Measurements from ENCODE around the gene TAF1. TPM values are rescaled to one million over a fixed set of nuclear protein-coding genes. Genes with fewer than 3 reads are reported as not detected.
"Not testable (repeated sequence)": the region's sequence is repeated elsewhere in the genome, so short reads cannot be mapped to it uniquely, and the experiment has no call there.

The TAF1 gene
- total RNA-seq, 2 donors from 2014 or later, result 43.1 to 44.9 TPM

GRCh38 chrX:71321731-71322130, 44.4 kb upstream of the TAF1 start:
- Mint-ChIP-seq H3K36me3 (ENCODE audit: low read depth) (peaks cover 17% of the 10 kb centered on the region), H3K4me1 (no peaks in the 10 kb centered on the region), H3K27me3 (ENCODE audit: insufficient read depth) (no peaks in the 10 kb centered on the region), H3K4me3 (no peak overlapping the region), H3K9me3 (peaks cover 47% of the 10 kb centered on the region), H3K27ac (no peak overlapping the region)
- no peak for TF ChIP-seq CTCF (conservative IDR thresholded peaks at IDR 0.05)
- peaks cover 6% of the 10 kb centered on the region for H3K9me3 ChIP-seq (ENCODE audit: control insufficient read depth, low read length)
- H3K36me3 ChIP-seq (ENCODE audit: control insufficient read depth, insufficient read depth, low read length), result peaks cover 4% of the 10 kb centered on the region
- no CpG with 5 or more reads among the region's 1 CpG for WGBS, 2 experiments (ENCODE audit: insufficient coverage in 1 of 2, insufficient read length in 1 of 2)
- no peaks in the 10 kb centered on the region for H3K4me1 ChIP-seq (ENCODE audit: control insufficient read depth, insufficient read depth, low read length)
- no peak overlapping the region for H3K27ac ChIP-seq (ENCODE audit: low read depth, low read length)
- H3K9ac ChIP-seq (ENCODE audit: extremely low read depth, low read length, poor library complexity, severe bottlenecking), result no peak overlapping the region
- H3K4me3 ChIP-seq (ENCODE audit: low read length), result no peak overlapping the region
- H3K27me3 ChIP-seq (ENCODE audit: control insufficient read depth, insufficient read depth, low read length, poor library complexity, severe bottlenecking), result no peaks in the 10 kb centered on the region
- no peak for DNase-seq

DNA sequence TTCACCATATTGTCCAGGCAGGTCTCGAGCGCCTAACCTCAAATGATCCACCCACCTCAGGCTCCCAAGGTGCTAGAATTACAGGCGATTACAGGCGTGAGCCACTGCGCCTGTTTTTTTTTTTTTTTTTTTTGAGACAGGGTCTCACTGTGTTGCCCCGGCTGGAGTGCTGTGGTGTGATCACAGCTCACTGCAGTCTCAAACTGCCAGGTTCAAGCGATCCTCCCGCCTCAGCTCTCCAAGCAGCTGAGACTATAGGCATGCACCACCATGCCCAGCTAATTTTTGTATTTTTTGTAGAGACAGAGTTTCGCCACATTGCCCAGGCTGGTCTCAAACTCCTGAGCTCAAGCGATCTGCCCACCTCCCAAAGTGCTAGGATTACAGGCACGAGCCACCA, 41.7 kb upstream of the TAF1 start:
- not testable (repeated sequence) for H3K9ac ChIP-seq (ENCODE audit: extremely low read depth, low read length, poor library complexity, severe bottlenecking); DNase-seq; H3K27ac ChIP-seq (ENCODE audit: low read depth, low read length); H3K27me3 ChIP-seq (ENCODE audit: control insufficient read depth, insufficient read depth, low read length, poor library complexity, severe bottlenecking); H3K4me1 Mint-ChIP-seq; H3K27ac Mint-ChIP-seq; H3K4me3 ChIP-seq (ENCODE audit: low read length); H3K4me1 ChIP-seq (ENCODE audit: control insufficient read depth, insufficient read depth, low read length); H3K27me3 Mint-ChIP-seq (ENCODE audit: insufficient read depth); H3K4me3 Mint-ChIP-seq
- Mint-ChIP-seq H3K9me3 (peaks cover 53% of the 10 kb centered on the region), H3K36me3 (ENCODE audit: low read depth) (peaks cover 25% of the 10 kb centered on the region)
- peaks cover 14% of the 10 kb centered on the region for H3K36me3 ChIP-seq (ENCODE audit: control insufficient read depth, insufficient read depth, low read length)
- H3K9me3 ChIP-seq (ENCODE audit: control insufficient read depth, low read length), result peaks cover 11% of the 10 kb centered on the region
- 96 to 97% methylated on average over 4 to 11 of the region's 11 CpGs for WGBS, 2 experiments (ENCODE audit: insufficient coverage in 1 of 2, insufficient read length in 1 of 2)

DNA sequence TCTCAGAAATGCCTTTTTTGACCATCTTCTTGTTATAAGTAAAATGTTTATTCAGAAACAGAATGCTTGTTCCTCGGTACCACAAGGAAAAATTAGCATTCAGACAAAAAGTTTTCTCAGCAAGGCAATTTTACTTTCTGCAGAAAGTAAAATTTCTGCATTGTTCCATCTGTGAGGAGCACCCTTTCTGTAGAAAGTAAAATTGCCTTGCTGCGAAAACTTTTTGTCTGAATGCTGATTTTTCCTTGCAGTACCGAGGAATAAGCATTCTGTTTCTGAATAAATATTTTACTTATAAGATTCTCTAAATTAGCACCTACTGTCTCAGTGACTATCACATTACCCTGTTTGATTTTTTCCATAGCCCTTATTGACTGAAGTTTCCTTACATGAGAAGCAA, 39.8 kb upstream of the TAF1 start:
- Histone ChIP-seq H3K4me1 (ENCODE audit: control insufficient read depth, insufficient read depth, low read length) (no peaks in the 10 kb centered on the region), H3K9me3 (ENCODE audit: control insufficient read depth, low read length) (peaks cover 11% of the 10 kb centered on the region), H3K9ac (ENCODE audit: extremely low read depth, low read length, poor library complexity, severe bottlenecking) (no peak overlapping the region), H3K36me3 (ENCODE audit: control insufficient read depth, insufficient read depth, low read length) (peaks cover 14% of the 10 kb centered on the region), H3K27me3 (ENCODE audit: control insufficient read depth, insufficient read depth, low read length, poor library complexity, severe bottlenecking) (no peaks in the 10 kb centered on the region), H3K27ac (ENCODE audit: low read depth, low read length) (no peak overlapping the region), H3K4me3 (ENCODE audit: low read length) (no peak overlapping the region)
- Mint-ChIP-seq H3K36me3 (ENCODE audit: low read depth) (peaks cover 22% of the 10 kb centered on the region), H3K27me3 (ENCODE audit: insufficient read depth) (no peaks in the 10 kb centered on the region), H3K27ac (no peak overlapping the region), H3K9me3 (peaks cover 61% of the 10 kb centered on the region), H3K4me3 (no peak overlapping the region), H3K4me1 (no peaks in the 10 kb centered on the region)
- no peak for TF ChIP-seq CTCF (conservative IDR thresholded peaks at IDR 0.05)
- no peak for DNase-seq
- whole genome bisulfite sequencing, 2 experiments (ENCODE audit: insufficient coverage in 1 of 2, insufficient read length in 1 of 2), result 89 to 100% methylated on average over 1 to 2 of the region's 3 CpGs

DNA sequence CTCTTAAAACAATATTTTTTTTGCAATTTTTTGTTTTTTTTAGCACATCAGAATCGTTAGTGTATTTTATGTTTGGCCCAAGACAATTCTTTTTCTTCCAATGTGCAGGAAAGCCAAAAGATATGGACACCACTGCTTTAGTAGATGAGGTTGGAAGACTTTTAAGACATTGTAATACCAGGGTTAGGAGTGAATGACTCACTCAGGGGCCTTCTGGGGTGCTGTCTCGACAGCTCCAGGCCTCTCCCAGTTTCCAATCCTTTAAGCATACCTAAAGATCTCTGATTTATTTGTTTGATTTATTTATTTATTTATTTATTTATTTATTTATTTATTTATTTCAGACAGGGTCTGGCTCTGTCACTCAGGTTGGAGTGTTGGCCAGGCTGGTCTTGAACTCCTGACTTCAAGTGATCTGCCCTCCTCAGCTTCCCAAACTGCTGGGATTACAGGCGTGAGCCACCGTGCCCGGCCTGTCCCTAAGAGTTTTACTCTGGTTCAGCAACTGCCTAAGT, 16.9 kb upstream of the TAF1 start:
- not testable (repeated sequence) for H3K9ac ChIP-seq (ENCODE audit: extremely low read depth, low read length, poor library complexity, severe bottlenecking); H3K4me1 Mint-ChIP-seq; H3K27ac Mint-ChIP-seq; H3K27me3 Mint-ChIP-seq (ENCODE audit: insufficient read depth); H3K9me3 ChIP-seq (ENCODE audit: control insufficient read depth, low read length); H3K4me3 Mint-ChIP-seq; H3K27me3 ChIP-seq (ENCODE audit: control insufficient read depth, insufficient read depth, low read length, poor library complexity, severe bottlenecking); H3K36me3 Mint-ChIP-seq (ENCODE audit: low read depth); H3K4me1 ChIP-seq (ENCODE audit: control insufficient read depth, insufficient read depth, low read length); H3K36me3 ChIP-seq (ENCODE audit: control insufficient read depth, insufficient read depth, low read length); H3K4me3 ChIP-seq (ENCODE audit: low read length); DNase-seq; H3K27ac ChIP-seq (ENCODE audit: low read depth, low read length)
- 90% methylated on average over 2 of the region's 5 CpGs; no CpG with 5 or more reads in 1 of the 2 experiments for WGBS, 2 experiments (ENCODE audit: insufficient coverage in 1 of 2, insufficient read length in 1 of 2)
- H3K9me3 Mint-ChIP-seq, result peaks cover 40% of the 10 kb centered on the region

All from endodermal cell (in vitro differentiated cells).